ENCODE measurements around the gene CCDC197.

The CCDC197 gene

DNA sequence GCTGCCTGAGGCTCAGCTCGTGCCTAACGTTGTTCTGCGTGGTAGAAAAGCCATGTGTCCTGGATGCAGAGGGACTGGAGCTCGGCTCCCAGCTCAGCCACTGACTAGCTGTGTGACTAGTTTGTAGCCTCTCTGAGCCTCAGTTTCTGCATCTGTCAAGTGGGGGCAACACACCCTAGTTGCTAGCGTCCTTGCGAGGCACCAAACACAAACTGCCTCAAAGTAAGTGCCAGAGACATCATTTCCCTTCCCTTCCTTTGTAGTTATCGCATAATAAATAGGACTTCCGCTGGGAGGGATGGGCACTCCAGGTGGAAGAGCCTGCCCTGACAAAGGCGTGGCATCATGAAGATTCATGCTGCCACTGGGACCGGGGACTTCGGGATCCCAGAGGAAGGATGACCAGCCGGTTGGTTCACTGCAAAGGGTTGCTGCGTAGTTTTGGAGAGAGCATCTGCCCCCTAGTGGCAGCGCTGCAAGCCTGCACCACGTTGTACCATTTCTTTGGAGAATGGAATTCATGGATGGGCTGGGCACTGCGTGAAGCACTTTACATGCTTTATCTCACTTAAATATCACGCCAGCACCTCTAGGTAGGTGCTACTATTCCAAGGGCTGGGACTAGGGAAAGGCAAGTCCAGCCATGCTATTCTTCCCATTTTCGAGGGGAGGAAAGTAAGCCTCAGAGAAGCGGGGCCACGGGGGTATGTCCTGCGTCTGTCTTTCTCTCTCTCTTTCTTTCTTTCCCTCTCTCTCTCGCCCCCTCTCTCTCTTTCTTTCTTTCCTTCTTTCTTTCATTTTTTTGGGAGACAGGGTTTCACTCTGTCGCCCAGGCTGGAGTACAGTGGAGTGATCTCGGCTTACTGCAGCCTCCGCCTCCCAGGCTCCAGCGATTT is 4.6 kb downstream of the CCDC197 start:
- DNase-seq, result peak; percentile 48

DNA sequence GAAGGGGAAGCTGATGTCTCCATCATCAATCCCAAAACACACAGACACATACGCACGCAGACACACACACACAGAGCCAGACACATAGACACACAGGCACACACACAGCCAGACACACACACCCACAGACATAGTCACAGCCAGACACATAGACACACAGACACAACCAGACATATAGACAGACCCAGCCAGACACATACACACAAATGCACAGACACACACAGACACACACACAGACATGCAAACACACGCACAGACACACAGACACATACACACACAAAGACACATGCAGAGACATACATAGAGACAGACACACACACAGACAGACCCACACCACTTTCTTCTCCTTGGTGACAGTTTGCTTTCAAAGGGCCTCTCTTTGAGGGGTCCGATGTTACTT is 6.3 kb downstream of the CCDC197 start:
- no peak for DNase-seq

DNA sequence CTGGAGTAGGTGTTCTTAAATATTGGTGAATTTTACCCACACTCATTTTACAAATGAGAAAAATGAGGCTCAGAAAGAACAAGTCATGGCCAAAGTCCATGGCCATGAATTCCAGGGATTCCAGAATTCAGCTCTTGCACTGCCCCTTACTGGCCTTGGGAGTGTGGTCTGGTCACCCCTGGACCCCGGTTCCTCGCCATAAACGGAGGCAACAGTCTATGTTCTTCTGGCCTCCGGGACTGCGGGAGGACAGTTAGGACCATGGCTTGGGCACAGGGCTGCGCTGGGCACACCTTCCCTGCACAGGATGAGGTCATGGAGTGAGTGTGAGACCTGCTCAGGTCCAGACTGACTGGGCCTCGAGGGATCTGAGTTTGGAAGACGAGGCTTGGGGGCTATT is 6.9 kb downstream of the CCDC197 start:
- no peak for DNase-seq

DNA sequence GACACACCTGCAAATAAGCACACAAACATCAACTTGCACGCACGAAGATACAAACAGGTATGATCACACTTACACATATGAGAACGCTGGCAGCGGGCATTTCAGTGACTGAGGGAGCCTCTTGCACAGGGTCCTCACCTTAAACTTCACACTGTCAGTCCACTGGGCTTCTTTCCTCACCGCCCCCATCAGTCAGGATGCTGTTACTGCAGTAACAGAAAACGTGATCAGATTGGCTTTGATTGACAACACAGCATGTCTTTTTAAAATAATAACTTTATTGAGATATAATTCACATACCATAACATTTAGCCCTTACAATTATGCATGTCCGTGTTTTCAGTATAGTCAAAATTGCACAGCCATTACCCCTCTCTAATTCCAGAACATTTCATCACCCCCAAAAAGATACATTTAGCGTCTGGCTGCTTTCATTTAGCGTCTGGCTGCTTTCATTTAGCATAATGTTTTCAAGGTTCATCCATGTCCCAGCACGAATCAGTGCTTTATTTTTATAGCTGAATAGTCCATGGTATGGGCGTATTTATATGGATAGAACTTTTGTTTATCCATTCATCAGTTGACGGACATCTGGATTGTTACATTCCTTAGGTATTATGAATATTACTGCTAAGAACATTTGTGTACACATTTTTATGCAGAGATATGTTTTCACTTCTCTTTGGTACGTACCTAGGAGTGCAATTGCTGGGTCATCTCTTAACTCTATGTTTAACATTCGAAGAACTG is 8.4 kb downstream of the CCDC197 start:
- DNase-seq, result no peak

DNA sequence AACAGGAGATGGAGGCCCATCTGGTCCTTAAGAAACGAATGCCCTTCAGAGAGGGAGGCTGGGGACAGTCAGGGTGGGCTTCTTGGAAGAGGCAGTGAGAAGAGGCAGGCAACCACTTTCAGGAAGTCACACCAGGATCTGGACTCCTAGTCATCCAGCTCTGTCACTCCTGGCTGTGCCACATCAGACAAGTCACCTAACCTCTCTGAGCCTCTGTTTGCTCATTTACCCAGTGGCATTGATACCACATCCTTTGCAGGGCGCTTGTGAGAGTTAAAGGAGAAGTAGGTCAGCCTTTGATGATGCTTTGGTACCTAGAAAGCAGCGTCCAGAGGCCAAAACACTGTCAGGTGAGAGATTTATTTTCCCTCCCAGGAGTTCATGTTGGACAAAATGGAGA is 11.1 kb downstream of the CCDC197 start:
- no peak for DNase-seq

DNA sequence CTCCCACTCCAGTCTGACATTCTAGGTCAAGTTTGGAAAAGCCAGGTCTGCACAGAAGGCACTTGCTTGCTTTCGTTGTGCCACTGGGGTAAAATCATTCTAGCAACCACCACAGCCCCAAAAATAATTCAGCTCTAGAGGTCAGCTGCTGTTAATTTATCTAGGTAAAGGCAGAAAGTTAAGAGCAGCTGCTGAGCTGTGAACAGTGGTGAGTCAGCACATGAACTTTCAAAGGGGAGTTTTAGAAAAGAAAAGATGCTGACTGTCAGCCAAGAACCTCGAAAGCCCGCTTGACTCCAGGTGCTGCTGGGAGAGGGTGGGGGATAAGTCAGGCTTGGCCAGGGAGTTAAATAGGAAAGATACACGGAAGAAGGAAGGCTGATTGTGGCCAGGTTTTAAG is 12.7 kb downstream of the CCDC197 start:
- no peak for DNase-seq

DNA sequence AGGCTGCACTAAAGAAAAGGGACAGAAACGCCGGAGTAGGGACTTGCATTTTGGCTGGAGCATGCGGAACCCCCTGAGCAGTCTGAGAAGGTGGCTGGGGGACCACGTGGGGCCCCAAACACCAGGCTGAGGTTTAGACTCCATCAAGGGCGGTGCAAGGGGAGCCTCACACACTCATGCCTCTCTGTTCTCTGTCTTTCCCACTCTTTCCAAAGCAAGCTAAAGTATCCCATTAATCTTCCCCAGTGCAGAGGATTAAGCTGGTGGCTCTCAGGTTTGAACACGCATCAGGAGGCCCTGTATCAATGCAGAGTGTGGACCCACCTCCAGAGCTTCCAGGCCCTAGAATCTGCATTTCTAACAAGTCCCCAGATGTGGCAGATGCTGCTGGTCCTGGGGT is 13.5 kb downstream of the CCDC197 start:
- no peak for DNase-seq

DNA sequence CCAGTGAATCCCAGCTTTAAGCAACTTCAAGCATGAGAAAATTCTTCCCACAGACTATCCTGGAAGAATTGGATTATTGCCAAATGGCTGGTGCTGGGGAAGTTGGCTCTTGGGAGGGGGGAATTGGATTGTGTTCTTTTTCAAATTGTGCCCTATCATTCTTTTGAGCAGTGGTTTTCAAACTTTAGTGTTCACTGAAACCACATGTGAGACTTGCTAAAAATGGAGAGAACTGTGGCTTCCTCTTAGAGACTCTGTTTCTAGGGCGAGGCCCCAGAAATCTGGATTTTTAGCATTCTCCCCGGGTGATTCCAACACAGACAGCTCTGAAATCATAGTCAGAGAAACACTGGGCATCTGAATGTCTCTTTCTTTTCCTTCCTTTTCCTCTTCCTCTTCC is 14.7 kb downstream of the CCDC197 start:
- DNase-seq, result no peak

DNA sequence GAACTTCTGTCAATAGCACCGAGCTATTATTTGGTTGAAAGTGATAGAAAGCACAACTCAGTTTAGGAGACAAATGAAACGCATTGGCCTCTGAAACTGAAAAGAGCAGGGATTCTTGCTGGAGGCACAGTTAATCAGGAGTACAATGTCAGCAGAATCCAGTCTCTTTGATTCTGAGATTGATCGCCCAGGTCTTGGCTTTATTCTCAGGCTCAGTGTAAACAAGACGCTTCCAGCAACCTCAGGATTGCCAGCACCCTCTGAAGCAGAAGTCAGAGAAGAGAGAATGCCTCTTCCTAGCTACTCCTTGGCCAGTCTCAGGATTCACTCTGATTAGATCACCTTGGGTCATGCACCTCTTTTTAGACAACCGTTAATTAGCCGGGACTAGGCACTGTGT is 17.3 kb downstream of the CCDC197 start:
- no peak for DNase-seq

DNA sequence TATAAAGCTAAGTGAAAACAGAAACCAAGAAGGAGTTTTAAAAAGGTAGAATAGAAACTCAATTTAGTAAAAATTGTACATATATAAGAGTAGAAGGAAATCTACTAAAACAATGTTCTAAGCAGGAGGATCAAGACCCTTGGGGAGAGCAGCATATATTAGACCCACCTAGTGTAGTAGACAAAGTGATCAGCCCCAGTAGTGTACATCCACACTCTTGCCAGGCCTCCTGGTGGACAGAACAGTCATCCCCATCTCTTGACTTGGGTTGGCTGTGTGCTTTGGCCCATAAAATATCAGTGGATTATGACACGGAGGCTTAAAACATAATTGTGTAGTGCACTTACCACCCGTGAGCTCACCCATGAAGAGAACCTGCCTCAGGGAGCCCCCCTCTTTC is 18.1 kb downstream of the CCDC197 start:
- no peak for DNase-seq

DNA sequence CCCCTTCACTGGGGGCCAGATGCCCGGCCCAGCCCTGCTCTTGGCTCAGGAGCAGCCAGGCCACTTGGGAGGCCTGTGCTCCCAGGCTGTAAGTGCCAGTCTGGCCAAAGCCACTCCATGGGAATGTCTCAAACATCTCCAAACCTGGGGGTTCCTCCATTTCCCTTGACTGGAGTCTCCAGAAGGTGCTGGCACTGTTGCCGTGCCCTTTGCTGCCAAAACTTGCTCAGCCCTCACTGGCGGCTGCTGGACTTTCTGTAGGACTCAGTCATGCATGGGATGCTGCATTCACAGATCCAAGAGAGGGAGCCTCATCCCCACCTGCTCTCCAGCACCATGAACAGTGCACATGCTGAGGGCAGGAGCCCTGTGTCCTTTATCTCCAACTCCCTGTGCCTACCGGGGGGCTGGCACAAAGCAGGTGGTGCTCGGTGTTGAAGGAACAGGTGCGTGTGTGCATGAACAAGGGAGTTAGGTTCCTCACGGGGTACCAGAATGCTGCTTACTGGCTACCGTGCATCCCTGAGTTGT is 19.4 kb downstream of the CCDC197 start:
- DNase-seq, result no peak

DNA sequence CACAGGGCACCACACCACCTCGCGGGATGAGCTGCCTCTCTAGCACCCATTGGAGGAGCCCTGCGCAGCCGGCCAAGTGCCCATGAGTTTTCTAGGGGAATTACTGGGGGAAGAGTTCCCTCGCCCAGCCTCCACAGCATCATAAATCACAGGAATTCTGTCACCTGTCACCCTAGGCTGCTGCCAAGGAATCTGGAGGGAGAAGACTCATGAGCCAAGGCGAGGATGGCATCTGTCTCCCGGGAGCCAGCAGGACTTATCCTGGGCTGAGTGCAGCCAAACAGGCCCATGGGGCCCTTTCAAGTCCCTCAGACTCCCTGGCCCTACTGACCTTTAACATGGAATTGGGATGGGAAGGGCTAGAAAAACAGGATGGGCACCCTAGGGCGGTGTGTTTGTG is 21.2 kb downstream of the CCDC197 start:
- no peak for DNase-seq

DNA sequence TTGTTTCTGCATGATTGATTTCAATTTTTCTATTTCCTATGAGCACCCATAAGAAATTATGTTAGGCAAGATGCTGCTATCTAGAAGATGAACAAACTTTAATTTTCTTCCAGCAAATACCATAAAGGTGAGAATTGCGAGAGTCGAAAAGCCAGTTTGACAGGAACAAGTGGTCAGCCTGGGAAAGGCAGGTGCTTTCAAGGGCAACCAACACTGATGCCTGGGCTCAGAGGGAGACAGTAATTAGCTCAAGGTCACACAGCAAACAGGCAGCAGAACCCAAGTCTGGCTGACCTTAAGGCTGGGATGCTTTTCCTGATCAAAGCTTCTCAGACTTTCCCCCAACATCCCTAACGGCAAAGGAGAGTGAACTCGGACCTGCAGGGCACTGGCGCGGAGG is 22.2 kb downstream of the CCDC197 start:
- no peak for DNase-seq

DNA sequence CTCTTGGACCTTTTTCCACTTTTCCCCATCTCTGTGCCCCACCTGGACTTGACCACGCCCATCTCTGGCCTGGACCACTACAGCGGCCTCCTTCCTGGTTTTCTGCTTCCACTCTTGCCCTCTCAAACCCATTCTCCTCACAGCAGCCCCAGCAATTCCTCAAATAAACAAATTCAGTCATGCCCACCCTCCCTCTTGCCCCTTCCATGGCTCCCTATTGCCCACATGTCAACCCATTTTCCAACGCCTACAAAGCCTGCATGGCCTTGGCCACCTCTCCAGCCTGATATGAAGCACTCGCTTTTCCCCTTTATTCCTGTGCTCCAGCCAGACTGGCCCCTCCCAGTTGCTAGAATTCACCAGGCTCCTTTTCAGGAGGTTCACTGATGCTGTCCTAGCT is 23.2 kb downstream of the CCDC197 start:
- no peak for DNase-seq

DNA sequence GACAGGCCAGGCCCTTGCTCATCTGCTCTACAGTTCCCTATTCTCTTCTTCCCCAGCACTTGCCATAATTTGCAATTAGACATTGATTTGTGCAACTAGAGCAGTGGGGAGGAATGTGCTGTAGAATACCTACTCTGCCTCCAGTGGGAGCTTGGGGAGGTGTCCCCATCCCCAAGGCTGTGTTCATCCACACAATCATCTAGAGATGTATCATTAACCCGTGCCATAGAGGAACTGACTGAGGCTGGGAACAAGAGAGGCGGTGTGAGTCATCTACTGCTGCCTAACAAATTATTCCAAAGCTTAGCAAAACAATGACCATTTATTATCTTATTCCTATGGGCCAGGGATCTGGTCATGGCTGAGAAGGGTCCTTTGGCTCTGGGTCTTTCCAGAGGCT is 23.9 kb downstream of the CCDC197 start:
- no peak for DNase-seq

DNA sequence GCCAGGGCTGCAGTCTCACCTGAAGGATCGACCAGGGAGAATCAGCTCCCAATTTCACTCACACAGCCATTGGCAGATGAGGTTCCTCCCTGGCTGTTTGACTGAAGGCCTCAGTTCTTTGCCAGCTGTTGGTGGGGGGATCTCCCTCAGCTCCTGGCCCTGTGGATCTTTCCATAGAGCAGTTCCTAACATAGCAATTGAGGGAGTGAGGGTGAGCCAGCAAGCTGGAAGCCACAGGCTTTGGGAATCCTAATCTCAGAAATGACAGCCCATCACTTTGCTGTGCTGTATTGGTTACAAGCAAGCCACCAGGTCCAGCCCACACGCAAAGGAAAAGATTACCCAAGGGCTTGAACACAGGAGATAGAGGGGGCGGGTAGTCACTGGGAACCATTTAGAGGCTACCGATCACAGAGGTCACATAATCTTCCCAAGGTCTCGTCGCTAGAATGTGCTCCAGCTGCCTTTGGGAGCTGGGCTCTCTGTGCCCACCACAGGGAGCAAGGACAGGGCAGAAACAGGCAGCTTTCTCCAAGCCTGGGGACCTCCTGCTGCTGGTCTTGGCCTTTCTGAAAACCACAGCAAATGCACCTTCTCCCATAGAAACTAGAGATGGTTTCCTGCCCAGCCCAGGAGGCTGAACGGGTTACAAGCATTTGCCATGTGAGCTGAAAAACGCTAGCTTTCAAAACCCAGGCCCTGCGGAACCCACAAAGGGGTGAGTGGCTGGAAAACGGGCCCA is 24.5 kb downstream of the CCDC197 start:
- no peak for DNase-seq

DNA sequence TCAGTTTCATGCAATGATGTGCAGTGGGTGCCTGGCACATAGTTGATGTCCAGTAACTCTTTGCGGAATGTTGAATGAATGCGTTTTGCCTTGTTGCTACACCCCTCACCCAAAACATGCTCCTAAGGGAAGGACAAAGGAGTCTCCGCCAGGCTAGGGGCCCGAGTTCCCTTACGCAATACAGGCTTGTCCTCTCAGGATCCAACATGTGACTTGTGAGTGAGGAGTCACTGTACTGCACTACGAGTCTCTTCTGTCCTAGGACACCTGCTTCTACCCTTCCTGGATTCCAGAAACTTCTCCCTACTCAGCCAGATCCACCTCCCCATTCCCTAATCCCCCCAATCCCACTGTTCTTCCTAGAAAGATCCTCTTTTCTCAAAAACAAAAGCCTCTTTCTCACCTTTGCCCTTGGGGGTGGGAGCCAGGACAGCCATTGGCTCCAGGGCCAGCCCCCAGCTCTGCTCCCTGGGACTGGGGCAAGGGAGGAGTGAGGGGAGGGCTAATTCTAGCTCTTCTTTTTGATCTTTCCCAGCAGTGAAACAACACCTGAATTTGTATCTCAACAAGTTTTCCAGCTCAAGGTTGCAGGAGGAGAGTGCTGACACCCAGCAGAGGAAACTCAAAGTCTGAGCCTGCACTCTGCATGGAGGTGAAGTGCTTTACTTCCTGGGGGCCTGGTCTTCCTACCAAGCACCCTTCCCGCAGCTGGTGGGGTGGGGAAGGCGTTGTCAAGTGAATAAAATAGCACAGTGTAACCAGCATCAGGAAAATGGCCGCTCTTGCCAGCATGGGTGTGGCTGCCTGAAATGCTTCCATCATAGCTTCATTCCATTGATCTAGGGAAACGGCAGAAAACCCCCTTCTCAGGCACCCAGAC is 25.7 kb downstream of the CCDC197 start:
- no peak for DNase-seq

DNA sequence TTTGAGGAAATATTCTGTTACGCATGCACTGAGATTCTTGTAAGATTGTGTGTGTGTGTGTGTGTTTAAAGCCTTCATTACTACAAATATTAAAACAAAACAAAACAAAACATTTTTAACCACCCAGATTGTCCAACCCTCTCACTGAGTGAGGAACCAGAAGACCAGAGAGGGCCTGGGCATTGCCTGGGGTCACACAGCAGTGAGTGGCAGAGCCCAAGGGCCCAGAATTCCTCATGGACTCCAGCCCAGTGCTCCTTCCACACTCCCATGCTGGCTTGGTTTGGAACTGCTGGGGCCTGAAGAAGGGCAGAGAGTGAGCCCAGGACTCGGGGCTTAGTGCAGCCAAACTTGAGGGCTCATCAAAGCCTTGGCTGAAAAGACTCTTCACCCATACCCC is 27.4 kb downstream of the CCDC197 start:
- DNase-seq, result no peak

DNA sequence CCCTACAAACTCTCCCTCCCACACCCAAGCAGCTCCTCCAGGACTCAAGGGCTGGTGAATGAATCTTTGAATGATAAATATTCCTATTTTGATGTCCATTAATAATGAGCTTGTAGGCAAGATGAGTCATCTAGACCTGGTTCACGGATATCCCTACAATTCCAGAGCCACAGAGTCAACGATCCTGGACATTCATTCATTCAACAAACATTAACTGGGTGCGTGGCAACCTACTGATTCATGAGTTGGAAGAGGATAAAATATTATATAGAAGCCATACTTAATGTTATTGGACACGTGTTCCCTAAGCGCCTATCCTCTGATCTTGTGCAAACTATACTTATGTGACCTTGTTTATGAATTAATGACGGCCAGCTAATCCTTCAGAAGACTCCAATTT is 28.6 kb downstream of the CCDC197 start:
- no peak for DNase-seq

DNA sequence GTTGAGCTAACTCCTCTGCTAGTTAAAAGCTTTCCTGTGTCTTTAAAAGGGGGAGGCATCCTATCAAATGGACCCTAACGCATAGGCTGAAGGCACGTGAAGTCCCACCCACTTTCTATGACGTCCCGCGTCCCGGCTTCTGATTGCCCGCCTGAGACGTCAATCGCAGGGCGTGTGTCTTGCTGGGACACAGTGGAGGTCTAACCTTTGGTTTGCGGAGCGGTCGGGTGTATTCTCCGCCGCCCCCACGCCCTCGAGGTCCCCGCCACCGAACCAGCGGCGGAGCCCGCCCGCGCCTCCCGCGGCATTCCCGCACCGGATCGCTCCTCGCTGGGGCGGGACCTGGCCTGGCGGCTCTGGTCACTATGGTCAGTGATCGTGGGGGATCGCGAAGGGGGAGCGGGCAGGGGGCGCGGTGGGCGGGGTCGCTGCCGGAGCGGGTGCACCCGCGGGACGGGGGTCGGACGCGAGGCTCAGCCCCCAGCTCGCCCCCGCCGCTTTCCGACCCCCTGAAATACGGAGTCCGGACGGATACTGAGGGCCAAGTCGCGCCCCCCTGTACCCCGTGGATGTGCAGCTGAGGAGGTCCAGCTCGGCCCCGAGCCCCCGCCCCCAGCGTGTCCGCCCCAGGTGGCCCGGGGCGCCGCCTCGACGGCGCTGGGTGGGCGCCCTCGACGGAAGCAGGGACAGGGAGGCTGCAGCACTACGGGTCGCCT is 29.2 kb downstream of the CCDC197 start, which contains the start of gene OTUB2:
Gene OTUB2 (plus strand): TSS at position 168 of the 716 bp plus-strand sequence. CDS start 198 bp downstream, at position 366.
- peak; percentile 92 for DNase-seq

DNA sequence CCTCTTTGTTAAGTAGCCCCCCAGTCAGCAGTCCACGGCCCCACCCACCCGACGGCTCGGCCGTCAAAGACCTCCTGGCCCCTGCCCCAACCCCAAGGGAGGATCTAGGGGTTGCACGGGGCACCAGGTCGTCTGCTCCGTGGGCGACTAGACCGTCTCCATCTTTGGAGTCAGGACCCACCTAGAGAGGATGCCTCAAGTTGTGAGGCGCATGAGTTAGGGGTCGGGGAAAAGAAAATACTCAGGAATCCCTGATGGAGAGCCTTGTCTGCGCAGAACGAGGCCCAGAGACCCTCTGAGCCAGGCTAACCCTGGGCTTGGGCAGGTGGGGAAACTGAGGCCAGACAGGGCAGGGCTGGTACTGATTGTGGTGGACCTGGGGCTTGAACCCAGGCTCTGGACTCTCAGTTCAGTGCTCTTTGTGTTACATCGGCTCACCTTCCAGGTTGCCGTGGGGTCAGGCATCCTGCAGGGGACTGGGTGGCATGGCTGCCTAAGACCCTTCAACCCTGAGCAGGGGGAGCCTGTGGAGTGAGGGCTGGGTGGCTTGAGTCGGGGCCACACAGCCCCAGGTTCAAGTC is 29.9 kb downstream of the CCDC197 start:
- no peak for DNase-seq
